Measurements from ENCODE around the gene BPI. TPM values are rescaled to one million over a fixed set of nuclear protein-coding genes. Genes with fewer than 3 reads are reported as not detected.

BPI gene
- total RNA-seq, 4 donors from 2014 or later, result 0.66 to 0.92 TPM; not detected in 2

- Histone ChIP-seq H3K36me3 (no peaks in the 10 kb centered on the region), H3K4me1 (peaks cover 0 to 32% (median 17%) of the 10 kb centered on the region in 4 donors), H3K27ac (replicated peaks in 1 of 4) (no peak overlapping the region), H3K4me3 (no peak overlapping the region), H3K9me3 (no peaks in the 10 kb centered on the region), H3K27me3 (peaks cover 0 to 30% (median 4%) of the 10 kb centered on the region in 4 donors)
- TF ChIP-seq EP300 (IDR thresholded peaks at IDR 0.05) (no peak), POLR2AphosphoS5 (IDR thresholded peaks at IDR 0.05) (no peak), POLR2A (IDR thresholded peaks at IDR 0.05; ENCODE audit: low read depth) (no peak), CTCF (IDR thresholded peaks at IDR 0.05) (no peak)
- no peak for DNase-seq (ENCODE audit: extremely low spot score)
- intact Hi-C loops (cut with DNase I), result no loop called here
- 92% methylated on average over 6 of the region's 6 CpGs for WGBS
Observed at GRCh38 chr20:38262931-38263330, 41.0 kb upstream of the BPI start.

- Histone ChIP-seq H3K27ac (replicated peaks in 1 of 4) (no peak overlapping the region), H3K9me3 (no peaks in the 10 kb centered on the region), H3K4me3 (no peak overlapping the region), H3K36me3 (no peaks in the 10 kb centered on the region), H3K4me1 (peaks cover 9 to 26% (median 16%) of the 10 kb centered on the region in 4 donors), H3K27me3 (peaks cover 0 to 8% (median 0%) of the 10 kb centered on the region in 4 donors)
- TF ChIP-seq POLR2AphosphoS5 (IDR thresholded peaks at IDR 0.05) (no peak), EP300 (IDR thresholded peaks at IDR 0.05) (no peak), CTCF (IDR thresholded peaks at IDR 0.05) (no peak), POLR2A (IDR thresholded peaks at IDR 0.05; ENCODE audit: low read depth) (no peak)
- WGBS, result 81% methylated on average over 2 of the region's 2 CpGs
- intact Hi-C loops (cut with DNase I), result no loop called here
- DNase-seq (ENCODE audit: extremely low spot score), result no peak
Observed at GRCh38 chr20:38266426-38266825, 37.5 kb upstream of the BPI start.

GRCh38 chr20:38267296-38267695, 36.7 kb upstream of the BPI start:
- TF ChIP-seq CTCF (IDR thresholded peaks at IDR 0.05), result no peak
- TF ChIP-seq POLR2A (IDR thresholded peaks at IDR 0.05; ENCODE audit: low read depth), result no peak
- no peak for TF ChIP-seq EP300 (IDR thresholded peaks at IDR 0.05)
- no peak for TF ChIP-seq POLR2AphosphoS5 (IDR thresholded peaks at IDR 0.05)
- peaks cover 12 to 28% (median 20%) of the 10 kb centered on the region in 4 donors for H3K4me1 ChIP-seq
- H3K27ac ChIP-seq (replicated peaks in 1 of 4), result no peak overlapping the region
- no peak for DNase-seq (ENCODE audit: extremely low spot score)
- H3K27me3 ChIP-seq, result peaks cover 0 to 1% (median 0%) of the 10 kb centered on the region in 4 donors
- intact Hi-C loops (cut with DNase I), result no loop called here
- no peak overlapping the region for H3K4me3 ChIP-seq
- H3K9me3 ChIP-seq, result no peaks in the 10 kb centered on the region
- 68% methylated on average over 2 of the region's 2 CpGs for WGBS
- H3K36me3 ChIP-seq, result no peaks in the 10 kb centered on the region

- TF ChIP-seq CTCF (IDR thresholded peaks at IDR 0.05), result no peak
- TF ChIP-seq POLR2AphosphoS5 (IDR thresholded peaks at IDR 0.05), result no peak
- no peak for TF ChIP-seq EP300 (IDR thresholded peaks at IDR 0.05)
- no peak for TF ChIP-seq POLR2A (IDR thresholded peaks at IDR 0.05; ENCODE audit: low read depth)
- Histone ChIP-seq H3K9me3 (no peaks in the 10 kb centered on the region), H3K4me1 (peaks cover 12 to 31% (median 23%) of the 10 kb centered on the region in 4 donors), H3K27ac (replicated peaks in 1 of 4) (no peak overlapping the region), H3K36me3 (no peaks in the 10 kb centered on the region), H3K27me3 (no peaks in the 10 kb centered on the region), H3K4me3 (no peak overlapping the region)
- DNase-seq (ENCODE audit: extremely low spot score), result no peak
- intact Hi-C loops (cut with DNase I), result no loop called here
- 80% methylated on average over 5 of the region's 5 CpGs for WGBS
Observed at GRCh38 chr20:38267901-38268514, 35.9 kb upstream of the BPI start.

- Histone ChIP-seq H3K4me1 (peaks cover 12 to 35% (median 24%) of the 10 kb centered on the region in 4 donors), H3K27ac (replicated peaks in 1 of 4) (no peak overlapping the region), H3K4me3 (no peak overlapping the region), H3K9me3 (no peaks in the 10 kb centered on the region), H3K36me3 (no peaks in the 10 kb centered on the region), H3K27me3 (no peaks in the 10 kb centered on the region)
- intact Hi-C loops (cut with DNase I), result no loop called here
- TF ChIP-seq POLR2AphosphoS5 (IDR thresholded peaks at IDR 0.05) (no peak), EP300 (IDR thresholded peaks at IDR 0.05) (no peak), CTCF (IDR thresholded peaks at IDR 0.05) (no peak), POLR2A (IDR thresholded peaks at IDR 0.05; ENCODE audit: low read depth) (no peak)
- WGBS, result 88% methylated on average over 3 of the region's 3 CpGs
- no peak for DNase-seq (ENCODE audit: extremely low spot score)
Observed at GRCh38 chr20:38269040-38269439, 34.9 kb upstream of the BPI start.
